ENCODE data around the gene TEX101. TPM values are rescaled to one million over a fixed set of nuclear protein-coding genes. Genes with fewer than 3 reads are reported as not detected.

The TEX101 gene
- total RNA-seq, 2 donors from 2014 or later = 26.0 TPM; not detected in 1

- no peaks in the 10 kb centered on the region for H3K27me3 ChIP-seq (replicated peaks; ENCODE audit: insufficient read depth)
- no peak overlapping the region for H3K27ac ChIP-seq
- TF ChIP-seq CTCF (IDR thresholded peaks at IDR 0.05) = no peak
- TF ChIP-seq POLR2A (IDR thresholded peaks at IDR 0.05) = no peak
- TF ChIP-seq POLR2AphosphoS5 (IDR thresholded peaks at IDR 0.05) = no peak
- H3K4me3 ChIP-seq = no peak overlapping the region
- H3K36me3 ChIP-seq = no peaks in the 10 kb centered on the region
- no peak for DNase-seq (ENCODE audit: low spot score)
- intact Hi-C loops (cut with DNase I) = no loop called here
- 74% methylated on average over 6 of the region's 6 CpGs for WGBS
- H3K4me1 ChIP-seq (replicated peaks) = no peaks in the 10 kb centered on the region
- H3K9me3 ChIP-seq = no peaks in the 10 kb centered on the region
Observed at GRCh38 chr19:43395561-43395960, 19.1 kb upstream of the TEX101 start.

GRCh38 chr19:43406297-43406696 lies 8.4 kb upstream of the TEX101 start:
- Histone ChIP-seq H3K36me3 (no peaks in the 10 kb centered on the region), H3K4me1 (replicated peaks) (no peaks in the 10 kb centered on the region), H3K27ac (no peak overlapping the region), H3K27me3 (replicated peaks; ENCODE audit: insufficient read depth) (no peaks in the 10 kb centered on the region), H3K9me3 (no peaks in the 10 kb centered on the region), H3K4me3 (no peak overlapping the region)
- intact Hi-C loops (cut with DNase I) = no loop called here
- TF ChIP-seq CTCF (IDR thresholded peaks at IDR 0.05) = no peak
- no peak for TF ChIP-seq POLR2AphosphoS5 (IDR thresholded peaks at IDR 0.05)
- no peak for DNase-seq (ENCODE audit: low spot score)
- WGBS = 58% methylated on average over 24 of the region's 24 CpGs

- TF ChIP-seq CTCF (IDR thresholded peaks at IDR 0.05) = no peak
- TF ChIP-seq POLR2AphosphoS5 (IDR thresholded peaks at IDR 0.05) = no peak
- no peak for TF ChIP-seq POLR2A (IDR thresholded peaks at IDR 0.05)
- H3K27me3 ChIP-seq (replicated peaks; ENCODE audit: insufficient read depth) = no peaks in the 10 kb centered on the region
- no peaks in the 10 kb centered on the region for H3K4me1 ChIP-seq (replicated peaks)
- intact Hi-C loops (cut with DNase I) = no loop called here
- 91% methylated on average over 22 of the region's 22 CpGs for WGBS
- H3K36me3 ChIP-seq = no peaks in the 10 kb centered on the region
- no peaks in the 10 kb centered on the region for H3K9me3 ChIP-seq
- H3K4me3 ChIP-seq = no peak overlapping the region
- H3K27ac ChIP-seq = no peak overlapping the region
- DNase-seq (ENCODE audit: low spot score) = no peak
Observed at GRCh38 chr19:43407416-43408005, 7.2 kb upstream of the TEX101 start.

GRCh38 chr19:43408043-43408442 lies 6.6 kb upstream of the TEX101 start:
- no peaks in the 10 kb centered on the region for H3K27me3 ChIP-seq (replicated peaks; ENCODE audit: insufficient read depth)
- DNase-seq (ENCODE audit: low spot score) = no peak
- WGBS = 96% methylated on average over 20 of the region's 34 CpGs

More at GRCh38 chr19:43408043-43408442, 6.6 kb upstream of the TEX101 start:
- intact Hi-C loops (cut with DNase I) = no loop called here
- Histone ChIP-seq H3K4me1 (replicated peaks) (no peaks in the 10 kb centered on the region), H3K27ac (no peak overlapping the region), H3K4me3 (no peak overlapping the region), H3K9me3 (no peaks in the 10 kb centered on the region), H3K36me3 (no peaks in the 10 kb centered on the region)
- no peak for TF ChIP-seq POLR2A (IDR thresholded peaks at IDR 0.05)
- TF ChIP-seq POLR2AphosphoS5 (IDR thresholded peaks at IDR 0.05) = no peak
- no peak for TF ChIP-seq CTCF (IDR thresholded peaks at IDR 0.05)
